Measurements from ENCODE around the gene TYW1.
"Not testable (repeated sequence)": the region's sequence is repeated elsewhere in the genome, so short reads cannot be mapped to it uniquely, and the experiment has no call there.

Gene TYW1, protein sequence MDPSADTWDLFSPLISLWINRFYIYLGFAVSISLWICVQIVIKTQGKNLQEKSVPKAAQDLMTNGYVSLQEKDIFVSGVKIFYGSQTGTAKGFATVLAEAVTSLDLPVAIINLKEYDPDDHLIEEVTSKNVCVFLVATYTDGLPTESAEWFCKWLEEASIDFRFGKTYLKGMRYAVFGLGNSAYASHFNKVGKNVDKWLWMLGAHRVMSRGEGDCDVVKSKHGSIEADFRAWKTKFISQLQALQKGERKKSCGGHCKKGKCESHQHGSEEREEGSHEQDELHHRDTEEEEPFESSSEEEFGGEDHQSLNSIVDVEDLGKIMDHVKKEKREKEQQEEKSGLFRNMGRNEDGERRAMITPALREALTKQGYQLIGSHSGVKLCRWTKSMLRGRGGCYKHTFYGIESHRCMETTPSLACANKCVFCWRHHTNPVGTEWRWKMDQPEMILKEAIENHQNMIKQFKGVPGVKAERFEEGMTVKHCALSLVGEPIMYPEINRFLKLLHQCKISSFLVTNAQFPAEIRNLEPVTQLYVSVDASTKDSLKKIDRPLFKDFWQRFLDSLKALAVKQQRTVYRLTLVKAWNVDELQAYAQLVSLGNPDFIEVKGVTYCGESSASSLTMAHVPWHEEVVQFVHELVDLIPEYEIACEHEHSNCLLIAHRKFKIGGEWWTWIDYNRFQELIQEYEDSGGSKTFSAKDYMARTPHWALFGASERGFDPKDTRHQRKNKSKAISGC

DNA sequence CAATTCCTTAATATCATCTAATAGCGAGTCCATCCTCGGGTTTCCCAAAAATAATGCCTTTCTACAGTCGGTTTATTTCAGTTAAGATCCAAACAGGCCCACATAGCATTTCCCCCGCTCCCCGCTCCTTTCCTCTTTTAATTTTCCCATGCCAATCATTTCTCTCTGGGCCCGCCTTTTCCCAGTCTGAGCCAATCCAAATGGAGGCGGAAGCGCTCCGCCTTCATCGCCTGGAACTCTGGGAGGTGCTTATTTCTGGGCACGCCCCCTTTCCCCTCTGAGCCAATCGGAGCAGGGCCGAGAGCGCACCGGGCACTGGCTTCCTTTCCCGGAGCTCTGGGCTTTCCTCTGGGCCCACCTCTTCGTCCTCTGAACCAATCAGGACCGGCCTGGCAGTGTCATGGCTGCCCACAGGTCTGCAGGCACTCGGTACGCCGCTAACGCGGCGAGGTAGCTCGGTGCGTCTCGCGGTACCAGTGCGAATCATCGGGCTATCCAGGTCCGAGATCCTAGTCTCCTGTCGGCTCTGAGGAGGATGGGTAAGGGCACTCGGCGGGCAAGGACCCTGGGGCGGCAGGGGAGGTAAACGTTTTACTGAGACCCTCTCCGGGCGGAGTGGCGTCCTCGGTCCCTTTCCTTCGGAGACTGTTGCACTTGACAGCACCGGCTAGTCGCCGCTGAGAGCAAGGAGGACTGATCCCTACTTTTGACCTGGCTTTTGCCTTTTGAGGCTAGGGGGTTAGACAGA is at the start of gene TYW1:
TSS of gene TYW1 (plus strand) at position 390 of the 748 bp plus-strand sequence. CDS start at position 536, 146 bp downstream.
- peaks cover 23% of the 10 kb centered on the region for H3K4me1 Mint-ChIP-seq (ENCODE audit: low read depth)
- H3K9me3 Mint-ChIP-seq; H3K27me3 Mint-ChIP-seq (ENCODE audit: low read depth): not testable (repeated sequence)
- peak within 1 kb of the TSS; percentile 100 for H3K4me3 Mint-ChIP-seq
- H3K27ac Mint-ChIP-seq, result peak within 1 kb of the TSS; percentile 100
- H3K36me3 Mint-ChIP-seq (ENCODE audit: low read depth), result peaks cover 18% of the 10 kb centered on the region

DNA sequence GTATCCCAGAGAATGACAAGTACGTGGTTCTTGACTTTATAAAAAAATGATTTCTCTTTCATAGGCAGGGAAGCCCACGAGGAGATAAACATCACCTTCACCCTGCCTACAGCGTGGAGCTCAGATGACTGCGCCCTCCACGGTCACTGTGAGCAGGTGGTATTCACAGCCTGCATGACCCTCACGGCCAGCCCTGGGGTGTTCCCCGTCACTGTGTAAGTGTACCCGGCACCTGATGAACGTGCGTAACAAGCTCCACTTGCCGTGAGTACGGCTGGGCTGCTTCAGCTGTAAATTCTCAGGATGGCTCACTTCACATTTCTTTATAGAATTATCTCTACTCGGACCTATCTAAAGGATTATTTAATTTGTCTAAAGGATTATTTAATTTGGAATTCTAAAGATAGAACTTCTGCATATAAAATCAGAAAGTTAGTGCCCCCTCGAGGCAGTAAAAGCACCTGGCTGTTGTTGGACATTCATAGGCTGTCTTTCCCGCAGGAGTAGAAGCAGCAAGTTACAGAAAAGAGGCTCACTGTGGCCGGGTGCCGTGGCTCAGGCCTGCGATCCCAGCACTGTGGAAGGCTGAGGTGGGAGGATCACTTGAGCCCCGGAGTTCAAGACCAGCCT is 48.0 kb upstream of the TYW1 start:
- no peaks in the 10 kb centered on the region for H3K27me3 Mint-ChIP-seq (ENCODE audit: low read depth)
- H3K36me3 Mint-ChIP-seq (ENCODE audit: low read depth), result peaks cover 32% of the 10 kb centered on the region
- no peaks in the 10 kb centered on the region for H3K4me1 Mint-ChIP-seq (ENCODE audit: low read depth)
- H3K9me3 Mint-ChIP-seq, result no peaks in the 10 kb centered on the region
- no peak overlapping the region for H3K4me3 Mint-ChIP-seq
- no peak overlapping the region for H3K27ac Mint-ChIP-seq

DNA sequence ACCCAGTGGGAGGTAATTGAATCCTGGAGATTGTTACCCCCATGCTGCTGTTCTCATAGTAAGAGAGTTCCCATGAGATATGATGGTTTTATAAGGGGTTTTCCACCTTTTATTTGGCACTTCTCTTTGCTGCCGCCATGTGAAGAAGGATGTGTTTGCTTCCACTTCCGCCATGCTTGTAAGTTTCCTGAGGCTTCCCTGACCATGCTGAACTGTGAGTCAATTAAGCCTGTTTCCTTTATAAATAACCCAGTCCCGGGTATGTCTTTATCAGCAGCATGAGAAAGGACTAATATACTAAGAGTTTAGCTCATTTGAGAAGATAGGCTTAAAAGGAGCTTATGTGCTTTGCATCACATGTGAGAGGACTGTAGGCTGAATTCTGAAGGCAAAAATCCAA is 46.3 kb upstream of the TYW1 start:
- Mint-ChIP-seq H3K4me3 (no peak overlapping the region), H3K36me3 (ENCODE audit: low read depth) (peaks cover 24% of the 10 kb centered on the region), H3K4me1 (ENCODE audit: low read depth) (no peaks in the 10 kb centered on the region), H3K27me3 (ENCODE audit: low read depth) (no peaks in the 10 kb centered on the region), H3K9me3 (no peaks in the 10 kb centered on the region), H3K27ac (no peak overlapping the region)

DNA sequence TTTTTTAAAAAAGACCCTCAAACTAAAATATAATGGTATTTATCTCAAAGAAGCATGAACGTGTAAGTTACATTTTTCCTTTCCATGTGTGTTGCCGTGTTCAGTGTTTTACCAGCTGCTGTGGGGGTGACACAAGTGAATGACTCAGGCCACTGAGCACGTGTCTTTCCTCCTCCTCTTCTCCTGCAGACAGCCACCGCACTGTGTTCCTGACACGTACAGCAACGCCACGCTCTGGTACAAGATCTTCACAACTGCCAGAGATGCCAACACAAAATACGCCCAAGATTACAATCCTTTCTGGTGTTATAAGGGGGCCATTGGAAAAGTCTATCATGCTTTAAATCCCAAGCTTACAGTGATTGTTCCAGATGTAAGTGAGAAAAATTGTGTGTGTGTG is 45.9 kb upstream of the TYW1 start:
- Mint-ChIP-seq H3K4me3 (no peak overlapping the region), H3K9me3 (no peaks in the 10 kb centered on the region), H3K36me3 (ENCODE audit: low read depth) (peaks cover 23% of the 10 kb centered on the region), H3K27ac (no peak overlapping the region), H3K4me1 (ENCODE audit: low read depth) (no peaks in the 10 kb centered on the region), H3K27me3 (ENCODE audit: low read depth) (no peaks in the 10 kb centered on the region)

DNA sequence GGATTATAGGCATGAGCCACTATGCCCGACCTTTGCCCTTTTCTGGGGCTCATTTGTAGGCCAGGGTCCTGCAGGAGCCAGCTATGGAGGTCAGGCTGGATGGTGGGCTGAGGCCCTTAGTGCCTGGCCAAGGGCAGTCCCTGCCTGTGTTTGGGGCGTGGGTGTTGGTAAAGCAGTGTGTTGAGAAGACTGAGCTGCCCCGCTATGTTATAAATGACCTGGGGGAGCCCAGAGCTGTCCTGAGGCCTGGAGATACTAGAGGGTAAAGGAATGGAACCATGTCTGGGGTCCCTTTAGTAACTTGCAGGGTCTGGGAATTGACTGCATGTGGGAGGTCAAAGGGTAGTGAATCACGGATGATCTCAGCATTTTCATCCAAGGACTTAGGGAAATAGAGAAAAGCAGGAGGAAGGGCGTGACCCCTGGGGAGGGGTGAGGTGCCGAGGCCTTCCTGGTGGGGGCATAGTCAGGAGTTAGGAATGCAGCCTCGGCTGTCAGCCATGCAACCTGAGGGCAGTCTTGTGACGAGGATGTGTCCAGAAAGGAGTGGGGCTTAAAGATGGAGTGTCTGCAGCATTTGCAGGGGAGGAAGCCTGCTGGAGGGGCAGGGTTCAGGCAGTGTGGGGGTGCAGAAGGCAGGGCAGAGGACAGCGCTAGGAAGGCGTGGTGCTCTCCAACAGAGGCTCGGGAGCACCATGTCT is 44.1 kb upstream of the TYW1 start:
- no peak overlapping the region for H3K4me3 Mint-ChIP-seq
- H3K36me3 Mint-ChIP-seq (ENCODE audit: low read depth), result peaks cover 31% of the 10 kb centered on the region

DNA sequence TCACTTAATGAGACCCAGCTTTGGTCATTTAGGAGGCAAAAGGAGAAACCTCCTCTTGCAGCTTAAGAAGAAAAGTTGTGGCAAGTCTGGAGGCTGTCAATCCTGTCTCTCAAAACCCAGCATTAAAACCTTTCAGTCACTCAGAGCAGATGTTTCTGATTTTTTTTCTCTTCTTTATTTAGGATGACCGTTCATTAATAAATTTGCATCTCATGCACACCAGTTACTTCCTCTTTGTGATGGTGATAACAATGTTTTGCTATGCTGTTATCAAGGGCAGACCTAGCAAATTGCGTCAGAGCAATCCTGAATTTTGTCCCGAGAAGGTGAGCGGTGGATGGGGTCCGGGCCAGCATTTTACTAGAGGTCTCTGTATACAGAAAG is 43.6 kb upstream of the TYW1 start:
- H3K36me3 Mint-ChIP-seq (ENCODE audit: low read depth), result peaks cover 32% of the 10 kb centered on the region
- H3K27ac Mint-ChIP-seq, result no peak overlapping the region
- H3K4me3 Mint-ChIP-seq, result no peak overlapping the region
- no peaks in the 10 kb centered on the region for H3K4me1 Mint-ChIP-seq (ENCODE audit: low read depth)
- no peaks in the 10 kb centered on the region for H3K9me3 Mint-ChIP-seq
- no peaks in the 10 kb centered on the region for H3K27me3 Mint-ChIP-seq (ENCODE audit: low read depth)

More for the DNA sequence above, 44.1 kb upstream of the TYW1 start:
- Mint-ChIP-seq H3K27ac (no peak overlapping the region), H3K9me3 (no peaks in the 10 kb centered on the region), H3K4me1 (ENCODE audit: low read depth) (no peaks in the 10 kb centered on the region), H3K27me3 (ENCODE audit: low read depth) (no peaks in the 10 kb centered on the region)

DNA sequence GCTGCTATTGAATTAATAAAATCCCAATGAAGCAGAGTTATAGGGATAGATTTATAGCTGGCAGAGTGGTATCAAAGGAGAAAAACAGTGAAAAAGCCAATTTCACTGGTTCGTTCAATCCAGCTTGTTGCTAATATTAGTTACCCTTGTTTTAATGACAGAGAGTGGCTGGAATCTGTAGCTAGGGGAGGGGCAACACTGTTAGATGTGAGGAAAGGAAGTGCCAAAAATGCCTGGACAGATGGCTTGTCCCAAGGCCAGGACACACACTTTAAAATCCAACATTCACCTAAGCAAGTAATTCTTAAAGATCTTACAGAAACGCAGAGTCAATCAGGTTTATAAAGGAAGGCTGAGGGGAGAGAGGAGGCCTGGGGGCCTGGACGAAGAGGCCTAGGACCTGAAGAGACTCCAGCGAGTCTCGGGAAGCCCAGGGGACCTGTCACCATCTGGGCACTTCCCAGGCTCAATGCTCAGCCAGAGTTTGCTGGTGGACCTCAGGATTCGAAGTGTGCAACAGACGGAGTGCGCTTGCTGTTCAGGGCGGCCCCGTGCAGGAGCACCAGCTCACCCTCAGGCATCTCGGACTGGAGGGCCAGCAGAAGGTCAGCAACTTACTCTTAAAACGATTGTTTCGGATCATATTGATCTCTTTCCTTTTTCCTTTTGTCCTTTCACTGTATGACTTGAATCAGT is 38.9 kb upstream of the TYW1 start:
- Mint-ChIP-seq H3K27ac (no peak overlapping the region), H3K9me3 (no peaks in the 10 kb centered on the region), H3K4me3 (no peak overlapping the region), H3K27me3 (ENCODE audit: low read depth) (no peaks in the 10 kb centered on the region), H3K36me3 (ENCODE audit: low read depth) (peaks cover 30% of the 10 kb centered on the region), H3K4me1 (ENCODE audit: low read depth) (no peaks in the 10 kb centered on the region)

DNA sequence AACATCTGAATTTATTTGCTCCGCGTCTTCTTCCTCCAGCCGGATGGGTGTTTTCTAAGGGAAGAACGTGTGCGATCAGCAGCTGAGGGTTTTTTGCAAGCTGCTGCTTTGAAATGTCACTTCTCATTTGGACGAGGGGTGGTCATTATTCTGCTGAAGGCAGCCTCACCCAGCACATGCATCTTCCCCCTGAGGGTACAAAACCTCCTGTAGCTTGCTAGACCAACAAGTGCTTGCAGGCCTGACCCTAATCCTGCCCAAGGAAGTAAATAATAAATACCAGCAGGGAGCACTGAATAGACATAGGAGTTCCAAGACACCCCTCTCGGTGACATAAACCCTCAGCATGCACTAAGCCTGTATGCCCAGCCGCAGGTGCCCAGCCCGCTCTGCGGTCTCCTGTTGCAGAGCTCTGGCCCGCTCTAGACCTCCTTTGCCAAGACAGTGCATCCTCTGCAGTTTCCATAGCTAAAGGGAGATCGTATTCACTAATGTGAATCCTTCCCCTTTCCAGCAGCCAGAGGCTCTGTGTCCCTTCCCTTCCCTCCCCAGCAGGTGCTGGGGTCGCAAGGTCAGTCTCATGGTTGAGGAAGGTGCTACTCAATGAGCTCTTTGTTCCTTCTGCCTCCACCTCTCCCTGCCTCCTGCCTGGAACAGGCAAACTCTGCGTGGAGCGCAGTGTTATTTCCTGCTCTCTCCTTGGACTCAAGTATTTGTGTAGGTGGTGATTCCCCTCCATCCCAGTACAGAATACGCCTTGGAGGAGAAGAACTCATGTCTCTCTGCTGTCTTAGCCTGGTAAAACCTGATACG is 37.9 kb upstream of the TYW1 start:
- Mint-ChIP-seq H3K4me3 (no peak overlapping the region), H3K4me1 (ENCODE audit: low read depth) (no peaks in the 10 kb centered on the region), H3K9me3 (no peaks in the 10 kb centered on the region), H3K27ac (no peak overlapping the region), H3K36me3 (ENCODE audit: low read depth) (peaks cover 27% of the 10 kb centered on the region), H3K27me3 (ENCODE audit: low read depth) (no peaks in the 10 kb centered on the region)

DNA sequence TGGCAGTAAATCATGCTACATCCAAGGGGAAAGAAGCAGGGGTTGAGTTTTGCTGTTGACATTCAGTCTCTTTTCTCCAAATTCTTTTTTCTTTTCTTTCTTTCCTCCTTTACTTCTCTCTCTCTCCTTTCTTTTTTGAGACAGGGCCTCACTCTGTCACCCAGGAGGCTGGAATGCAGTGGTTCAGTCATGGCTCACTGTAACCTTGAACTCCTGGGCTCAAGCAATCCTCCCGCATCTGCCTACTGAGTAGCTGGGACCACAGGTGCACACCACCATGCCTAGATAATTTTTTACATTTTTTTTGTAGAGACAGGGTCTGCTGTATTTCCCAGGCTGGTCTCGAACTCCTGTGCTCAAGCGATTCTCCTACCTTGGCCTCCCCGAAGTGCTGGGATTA is 36.4 kb upstream of the TYW1 start:
- Mint-ChIP-seq H3K9me3 (no peaks in the 10 kb centered on the region), H3K36me3 (ENCODE audit: low read depth) (peaks cover 23% of the 10 kb centered on the region), H3K4me3 (no peak overlapping the region), H3K27me3 (ENCODE audit: low read depth) (no peaks in the 10 kb centered on the region), H3K4me1 (ENCODE audit: low read depth) (no peaks in the 10 kb centered on the region), H3K27ac (no peak overlapping the region)

DNA sequence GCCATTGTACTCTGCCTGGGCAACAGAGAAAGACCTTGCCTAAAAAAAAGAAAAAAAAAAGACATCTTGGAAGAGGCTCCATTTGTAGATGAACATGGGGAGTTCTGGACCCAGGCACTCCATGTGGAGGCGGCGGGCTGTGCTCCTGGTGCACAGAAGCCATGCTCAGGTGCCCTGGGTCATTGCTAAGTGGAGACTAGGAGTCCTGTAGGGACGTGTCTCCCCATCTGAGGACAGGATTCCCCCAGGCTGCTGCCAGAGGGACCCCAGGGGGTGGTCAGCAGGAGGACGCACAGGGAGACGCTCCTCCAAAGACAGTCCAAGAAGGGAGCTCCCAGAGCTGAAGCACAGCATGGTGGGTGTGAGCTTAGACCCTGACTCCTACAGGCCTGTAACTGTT is 35.5 kb upstream of the TYW1 start:
- Mint-ChIP-seq H3K36me3 (ENCODE audit: low read depth) (peaks cover 23% of the 10 kb centered on the region), H3K9me3 (no peaks in the 10 kb centered on the region), H3K27me3 (ENCODE audit: low read depth) (no peaks in the 10 kb centered on the region), H3K4me3 (no peak overlapping the region), H3K4me1 (ENCODE audit: low read depth) (no peaks in the 10 kb centered on the region), H3K27ac (no peak overlapping the region)

DNA sequence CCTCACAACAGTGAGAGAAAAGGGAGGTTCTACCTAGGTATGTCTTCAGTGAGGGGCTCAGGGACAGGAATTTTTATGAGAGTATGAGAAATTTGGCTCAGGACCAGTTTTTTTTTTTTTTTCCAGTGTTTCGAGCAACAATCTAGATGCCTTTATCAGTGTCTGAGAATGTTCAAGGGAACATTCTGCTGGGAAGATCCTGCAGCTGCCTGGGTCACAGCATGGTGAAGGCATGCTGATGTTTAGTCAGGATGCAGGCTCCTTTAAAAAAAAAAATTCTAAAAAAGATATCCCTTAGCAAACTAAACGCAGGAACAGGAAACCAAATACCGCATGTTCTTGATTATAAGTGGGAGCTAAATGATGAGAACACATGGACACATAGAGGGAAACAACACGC is 32.2 kb upstream of the TYW1 start:
- no peak overlapping the region for H3K4me3 Mint-ChIP-seq
- no peak overlapping the region for H3K27ac Mint-ChIP-seq

DNA sequence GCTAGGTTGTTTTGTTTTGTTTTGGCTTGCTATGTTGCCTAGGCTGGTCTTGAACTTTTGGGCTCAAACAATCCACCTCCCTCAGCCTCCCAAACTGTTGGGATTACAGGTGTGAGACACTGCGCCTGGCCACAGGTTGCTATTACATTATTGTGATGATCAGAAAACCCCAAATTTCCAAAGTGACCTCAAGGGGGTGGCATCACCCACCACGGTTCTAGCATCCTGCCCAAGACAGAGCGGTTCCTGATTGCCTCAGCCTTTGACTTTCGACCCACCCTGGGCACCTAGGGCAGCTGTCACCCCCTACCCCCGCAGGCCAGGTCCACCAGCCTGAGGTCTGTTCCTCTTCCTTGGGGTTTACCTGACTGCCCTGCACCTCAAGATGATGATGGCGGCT is 29.6 kb upstream of the TYW1 start:
- no peaks in the 10 kb centered on the region for H3K9me3 Mint-ChIP-seq
- H3K27ac Mint-ChIP-seq, result no peak overlapping the region
- no peaks in the 10 kb centered on the region for H3K27me3 Mint-ChIP-seq (ENCODE audit: low read depth)

More for the DNA sequence above, 32.2 kb upstream of the TYW1 start:
- Mint-ChIP-seq H3K36me3 (ENCODE audit: low read depth) (peaks cover 2% of the 10 kb centered on the region), H3K9me3 (no peaks in the 10 kb centered on the region), H3K4me1 (ENCODE audit: low read depth) (no peaks in the 10 kb centered on the region), H3K27me3 (ENCODE audit: low read depth) (no peaks in the 10 kb centered on the region)

DNA sequence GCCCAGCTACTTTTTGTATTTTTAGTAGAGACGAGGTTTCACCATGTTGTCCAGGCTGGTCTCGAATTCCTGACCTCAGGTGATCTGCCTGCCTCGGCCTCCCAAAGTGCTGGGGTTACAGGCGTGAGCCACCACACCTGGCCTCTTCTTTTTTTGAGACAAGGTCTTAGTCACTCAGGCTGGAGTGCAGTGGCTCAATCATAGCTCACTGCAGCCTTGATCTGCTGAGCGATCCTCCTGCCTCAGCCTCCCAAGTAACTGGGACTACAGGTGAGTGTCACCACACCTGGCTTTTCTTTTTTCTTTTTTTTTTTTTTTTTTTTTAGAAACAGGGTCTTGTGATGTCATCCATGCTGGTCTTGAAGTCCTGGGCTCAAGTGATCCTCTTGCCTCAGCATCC is 27.6 kb upstream of the TYW1 start:
- H3K9me3 Mint-ChIP-seq; H3K27me3 Mint-ChIP-seq (ENCODE audit: low read depth); H3K4me3 Mint-ChIP-seq; H3K36me3 Mint-ChIP-seq (ENCODE audit: low read depth); H3K4me1 Mint-ChIP-seq (ENCODE audit: low read depth); H3K27ac Mint-ChIP-seq: not testable (repeated sequence)

More for the DNA sequence above, 29.6 kb upstream of the TYW1 start:
- Mint-ChIP-seq H3K4me3 (no peak overlapping the region), H3K4me1 (ENCODE audit: low read depth) (no peaks in the 10 kb centered on the region), H3K36me3 (ENCODE audit: low read depth) (no peaks in the 10 kb centered on the region)

Data from T-helper 1 cell treated with Interleukin-12 subunit alpha and Interleukin-12 subunit beta and Interleukin-4 antibody, amounts not matched to agents 30 μg/mL and 1 μg/mL, for 36 hours (primary cell).